Activated CD4-positive, alpha-beta memory T cell treated with anti-CD3 and anti-CD28 coated beads, Interleukin-2, amount 10 ng/mL, durations not matched to agents 7 days and 5 days (primary cell): Measurements from ENCODE around the gene PRPF38B. TPM values are rescaled to one million over a fixed set of nuclear protein-coding genes. Genes with fewer than 3 reads are reported as not detected.

ENCODE experiments used
- CTCF ChIA-PET: fragments of 350-600 bp; sonication (Branson Sonifier 250); formaldehyde crosslinking; loops from one replicate; lab custom pipeline; 2021; ENCODE audit warnings: antibody characterized with exemption, inconsistent platforms; lab: Charles Lee
- POLR2A ChIA-PET: fragments of 350-600 bp; sonication (Branson Sonifier 250); formaldehyde crosslinking; loops from one replicate; lab custom pipeline; 2021; ENCODE audit warnings: antibody characterized with exemption; lab: Charles Lee
- DNase-seq: peaks from one replicate; pipeline ENCODE4 v3.0.0-alpha.2; 2020
- H3K27ac Mint-ChIP-seq: one replicate; pipeline ENCODE4 v1.8.0; 2021; ENCODE audit warnings: mild to moderate bottlenecking, mixed read lengths
- H3K27me3 Mint-ChIP-seq: one replicate; pipeline ENCODE4 v1.8.0; 2021; ENCODE audit warnings: mixed read lengths
- H3K36me3 Mint-ChIP-seq: one replicate; pipeline ENCODE4 v1.8.0; 2021; ENCODE audit warnings: low read depth, mixed read lengths
- H3K4me1 Mint-ChIP-seq: one replicate; pipeline ENCODE4 v1.8.0; 2021; ENCODE audit warnings: mixed read lengths
- H3K4me3 Mint-ChIP-seq: one replicate; pipeline ENCODE4 v1.8.0; 2021; ENCODE audit warnings: mild to moderate bottlenecking, mixed read lengths
- H3K9me3 Mint-ChIP-seq: one replicate; pipeline ENCODE4 v1.8.0; 2021; ENCODE audit warnings: mixed read lengths
- total RNA-seq, 2 experiments: library from RNA; stranded (reverse); gene quantifications; one replicate each; pipeline ENCODE4 v1.2.3, GENCODE V29; 2021

Gene PRPF38B
- total RNA-seq, 2 experiments from 2014 or later = 68.5 to 70.5 TPM

- ChIA-PET CTCF (interaction anchor here (5.2 kb wide), 1 partner anchor 13 kb away, joined by 38 read pairs; the partner anchor contains the start of gene PRPF38B), POLR2A (interaction anchor here (5.6 to 9.9 kb wide), 2 partner anchors 14 to 60 kb away, joined by 35 to 146 read pairs; partner anchors contain the start of gene PRPF38B)
- Mint-ChIP-seq H3K27ac (no peak overlapping the region), H3K4me1 (peaks cover 52% of the 10 kb centered on the region), H3K27me3 (no peaks in the 10 kb centered on the region), H3K9me3 (no peaks in the 10 kb centered on the region), H3K36me3 (peaks cover 10% of the 10 kb centered on the region), H3K4me3 (no peak overlapping the region)
- DNase-seq = no peak
Measured at GRCh38 chr1:108706643-108707042, 14.5 kb downstream of the PRPF38B start.

- POLR2A ChIA-PET = interaction anchor here (1.0 to 9.9 kb wide), 4 partner anchors 8 to 65 kb away, joined by 4 to 146 read pairs (median 4); partner anchors contain the start of genes HENMT1 and PRPF38B
- Mint-ChIP-seq H3K4me1 (peaks cover 33% of the 10 kb centered on the region), H3K27ac (no peak overlapping the region), H3K36me3 (no peaks in the 10 kb centered on the region), H3K27me3 (no peaks in the 10 kb centered on the region), H3K4me3 (no peak overlapping the region), H3K9me3 (no peaks in the 10 kb centered on the region)
- CTCF ChIA-PET = interaction anchor here (0.5 to 2.1 kb wide), 7 partner anchors 12 to 149 kb away, joined by 3 to 18 read pairs (median 5); partner anchors contain the start of genes EEIG2 and PRPF38B
- peak; percentile 70 for DNase-seq
Measured at GRCh38 chr1:108708691-108709660, 16.9 kb downstream of the PRPF38B start.

DNA sequence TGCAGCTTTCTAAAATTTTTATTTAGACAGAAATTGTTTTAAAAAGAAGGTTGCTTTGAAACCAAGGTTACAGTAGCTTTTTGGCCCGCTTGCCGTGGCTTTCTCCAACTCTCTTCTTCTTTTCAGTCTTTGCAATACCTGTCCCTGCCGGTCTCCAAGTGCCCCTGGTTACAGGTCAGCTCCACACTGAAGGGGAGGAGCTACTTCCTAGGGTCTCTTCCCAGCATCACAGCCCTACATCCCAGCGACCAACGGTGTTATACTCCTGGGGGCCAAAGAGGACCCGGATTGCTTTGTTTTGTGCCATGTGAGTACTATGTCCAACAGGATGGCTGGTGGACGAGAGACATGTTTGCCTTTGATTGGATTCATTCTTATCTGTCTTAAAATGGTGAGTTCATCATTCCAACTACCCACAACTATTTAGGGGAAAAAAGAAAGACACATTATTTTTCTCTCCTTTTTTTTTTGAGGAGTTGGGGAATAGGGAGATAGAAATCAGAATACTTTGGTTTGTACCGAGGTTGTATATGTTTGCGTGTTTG lies 20.6 kb downstream of the PRPF38B start, which contains the start of gene FNDC7:
Gene FNDC7, plus strand, starts transcription at position 303 of the 545 bp plus-strand sequence. Its CDS starts 26 bp downstream, at position 329.
- DNase-seq = no peak
- Mint-ChIP-seq H3K36me3 (no peaks in the 10 kb centered on the region), H3K4me1 (peaks cover 14% of the 10 kb centered on the region), H3K9me3 (no peaks in the 10 kb centered on the region), H3K27me3 (peaks cover 6% of the 10 kb centered on the region), H3K27ac (no peak within 1 kb of the TSS), H3K4me3 (no peak within 1 kb of the TSS)
- POLR2A ChIA-PET = interaction anchor here (1.6 kb wide), 1 partner anchor 20 kb away, joined by 5 read pairs; the partner anchor contains the start of gene PRPF38B
- CTCF ChIA-PET = no interaction called here

DNA sequence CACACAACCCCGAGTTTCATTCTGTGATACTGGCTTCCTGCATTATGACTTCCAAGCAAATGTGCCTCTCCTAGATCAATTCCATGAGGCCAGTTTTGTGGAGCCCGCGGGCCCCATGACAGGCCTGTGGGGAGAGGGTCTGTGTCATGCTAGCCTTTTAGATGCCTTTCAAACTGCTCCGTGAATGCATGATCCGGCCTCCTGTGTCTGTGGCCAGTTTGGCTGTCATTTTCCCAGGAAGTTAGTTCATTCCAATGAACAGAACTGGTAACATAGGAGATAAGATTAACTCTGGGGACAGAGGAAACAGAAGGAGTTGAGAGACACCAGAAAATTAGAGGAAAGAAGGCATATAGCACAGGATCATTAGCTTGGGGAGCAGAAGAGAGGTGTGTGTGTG lies 23.8 kb downstream of the PRPF38B start:
- no peak overlapping the region for H3K4me3 Mint-ChIP-seq
- no peaks in the 10 kb centered on the region for H3K4me1 Mint-ChIP-seq
- H3K27ac Mint-ChIP-seq = no peak overlapping the region
- no peaks in the 10 kb centered on the region for H3K9me3 Mint-ChIP-seq
- no peak for DNase-seq
- H3K27me3 Mint-ChIP-seq = peaks cover 6% of the 10 kb centered on the region
- ChIA-PET POLR2A (interaction anchor here (1.6 kb wide), 1 partner anchor 15 kb away, joined by 4 read pairs; no protein-coding TSS in a partner anchor), CTCF (no interaction called here)
- H3K36me3 Mint-ChIP-seq = no peaks in the 10 kb centered on the region

DNA sequence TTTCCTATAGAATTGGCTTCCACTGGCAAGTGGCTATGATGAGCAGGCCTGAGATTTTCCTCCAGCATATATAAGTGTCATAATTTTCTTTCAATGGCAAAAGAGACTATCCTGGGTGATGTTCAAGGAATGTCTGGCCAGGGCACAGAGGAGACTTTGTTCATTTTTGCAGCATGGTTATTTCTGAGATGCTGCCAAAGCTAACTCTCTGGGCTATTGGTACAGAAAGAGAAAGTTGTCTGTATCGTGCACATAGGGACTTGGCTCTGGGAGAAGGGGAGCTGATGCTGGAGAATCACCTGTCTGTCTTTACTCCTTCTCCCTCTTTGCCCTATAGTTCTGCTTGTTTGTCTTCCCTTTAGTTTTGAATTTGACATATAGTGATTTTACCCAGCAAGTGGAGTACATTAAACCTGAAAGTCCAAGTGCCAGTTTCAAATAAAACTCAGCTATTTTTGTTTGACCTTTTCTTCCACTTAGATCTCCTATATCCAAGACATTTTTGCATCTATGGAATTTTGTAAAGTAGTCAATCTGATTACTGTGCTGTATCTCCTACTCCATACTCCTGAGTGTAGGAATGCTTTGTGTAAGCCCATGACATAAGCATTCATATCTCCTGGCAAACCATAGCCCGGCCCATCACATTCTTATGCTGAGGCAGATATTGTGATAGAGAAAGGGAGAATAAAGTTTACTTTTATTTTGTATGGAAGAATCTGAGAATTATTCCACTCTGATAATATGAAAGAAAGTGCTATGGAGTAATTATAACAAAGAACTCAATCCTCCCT lies 24.5 kb downstream of the PRPF38B start:
- H3K4me3 Mint-ChIP-seq = no peak overlapping the region
- CTCF ChIA-PET = interaction anchor here (0.6 kb wide), 1 partner anchor 56 kb away, joined by 3 read pairs; the partner anchor contains the start of gene HENMT1
- POLR2A ChIA-PET = interaction anchor here (0.7 to 1.6 kb wide), 2 partner anchors 8 to 15 kb away, joined by 4 read pairs; no protein-coding TSS in a partner anchor
- H3K4me1 Mint-ChIP-seq = no peaks in the 10 kb centered on the region
- peaks cover 6% of the 10 kb centered on the region for H3K27me3 Mint-ChIP-seq
- no peak overlapping the region for H3K27ac Mint-ChIP-seq
- no peaks in the 10 kb centered on the region for H3K9me3 Mint-ChIP-seq
- no peak for DNase-seq
- no peaks in the 10 kb centered on the region for H3K36me3 Mint-ChIP-seq

GRCh38 chr1:108717774-108718316 lies 25.7 kb downstream of the PRPF38B start:
- POLR2A ChIA-PET = interaction anchor here (0.7 kb wide), 1 partner anchor 9 kb away, joined by 4 read pairs; no protein-coding TSS in a partner anchor
- H3K4me3 Mint-ChIP-seq = no peak overlapping the region

DNA sequence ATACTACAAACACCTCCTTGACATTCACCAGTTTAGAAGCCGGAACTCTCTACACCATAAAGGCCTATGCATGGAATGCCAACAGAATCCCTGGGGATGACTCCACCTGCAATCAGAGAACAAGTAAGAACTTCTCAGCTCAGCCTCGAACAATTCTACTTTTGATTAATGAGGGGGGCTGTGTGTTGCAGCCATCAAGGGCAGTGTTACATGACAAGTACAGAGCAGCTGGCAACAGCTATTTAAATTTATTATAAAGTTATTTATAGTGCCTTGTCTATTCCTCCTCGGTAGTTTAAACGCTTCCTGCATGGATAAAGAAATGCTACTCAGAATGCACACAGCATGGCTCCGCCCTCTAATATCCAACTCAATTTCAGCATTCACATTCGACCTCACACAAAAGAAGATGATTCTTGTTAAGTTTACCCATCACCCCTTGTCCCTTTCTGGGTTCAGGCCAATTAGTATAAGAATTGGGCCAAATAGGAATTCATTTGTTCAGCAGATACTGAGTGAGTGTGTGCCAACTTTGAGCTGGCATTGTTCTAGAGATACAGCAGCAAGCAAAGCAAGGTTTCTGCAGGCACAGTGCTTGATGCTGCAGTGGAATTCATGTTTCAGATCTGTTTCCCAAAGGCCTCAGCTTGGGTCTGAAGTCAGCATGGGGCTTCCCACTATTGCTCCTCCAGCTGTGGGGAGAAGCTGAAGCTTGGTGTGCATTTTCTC lies 27.0 kb downstream of the PRPF38B start:
- Mint-ChIP-seq H3K9me3 (no peaks in the 10 kb centered on the region), H3K36me3 (no peaks in the 10 kb centered on the region), H3K27ac (no peak overlapping the region), H3K4me1 (peaks cover 2% of the 10 kb centered on the region), H3K27me3 (peaks cover 6% of the 10 kb centered on the region), H3K4me3 (no peak overlapping the region)
- DNase-seq = no peak
- POLR2A ChIA-PET = no interaction called here
- CTCF ChIA-PET = interaction anchor here (1.0 kb wide), 1 partner anchor 10 kb away, joined by 3 read pairs; no protein-coding TSS in a partner anchor

More at GRCh38 chr1:108717774-108718316, 25.7 kb downstream of the PRPF38B start:
- H3K27me3 Mint-ChIP-seq = peaks cover 6% of the 10 kb centered on the region
- no peak overlapping the region for H3K27ac Mint-ChIP-seq
- DNase-seq = no peak
- H3K36me3 Mint-ChIP-seq = no peaks in the 10 kb centered on the region
- CTCF ChIA-PET = no interaction called here
- peaks cover 2% of the 10 kb centered on the region for H3K4me1 Mint-ChIP-seq
- H3K9me3 Mint-ChIP-seq = no peaks in the 10 kb centered on the region

DNA sequence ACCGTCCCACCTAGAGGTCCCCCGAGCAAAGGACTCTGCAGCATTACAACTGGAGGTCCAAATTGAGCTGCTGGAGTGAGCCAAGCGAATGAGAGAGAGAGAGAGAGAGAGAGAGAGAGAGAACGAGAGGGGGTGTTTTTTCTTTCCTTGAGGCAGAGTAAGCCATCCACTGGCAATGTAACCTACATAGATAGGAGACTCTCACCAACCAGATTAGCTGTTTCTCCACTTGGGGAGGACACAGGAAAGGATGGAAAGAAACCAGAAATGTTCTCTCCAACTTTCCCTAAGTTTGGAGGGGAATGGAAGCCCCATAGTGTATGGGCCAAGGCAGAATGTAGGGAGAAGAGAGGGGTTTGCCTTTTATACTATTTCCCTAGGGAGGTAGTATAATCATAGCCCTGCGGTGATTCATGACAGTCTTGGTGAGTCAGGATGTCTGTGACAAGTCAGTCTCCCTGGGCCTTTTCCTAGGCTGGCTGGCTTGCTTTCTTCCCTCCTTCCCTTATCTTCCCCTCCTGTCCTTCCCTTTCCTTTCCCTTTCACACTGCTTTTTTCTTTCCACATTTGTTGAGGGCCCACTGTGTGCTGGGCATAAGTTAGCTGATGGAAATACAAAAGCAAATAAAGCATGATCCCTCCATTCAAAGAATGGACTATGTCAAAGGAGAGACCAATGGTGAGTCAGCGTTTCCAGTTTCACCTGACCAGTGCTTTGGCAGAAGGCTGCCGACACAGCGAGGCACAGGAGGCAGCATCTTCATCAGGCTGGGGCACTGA lies 27.7 kb downstream of the PRPF38B start:
- no peak for DNase-seq
- Mint-ChIP-seq H3K4me1 (peaks cover 2% of the 10 kb centered on the region), H3K9me3 (no peaks in the 10 kb centered on the region), H3K36me3 (no peaks in the 10 kb centered on the region), H3K27me3 (peaks cover 6% of the 10 kb centered on the region), H3K27ac (no peak overlapping the region), H3K4me3 (no peak overlapping the region)
- ChIA-PET POLR2A (no interaction called here), CTCF (interaction anchor here (0.9 kb wide), 1 partner anchor 10 kb away, joined by 3 read pairs; no protein-coding TSS in a partner anchor)

DNA sequence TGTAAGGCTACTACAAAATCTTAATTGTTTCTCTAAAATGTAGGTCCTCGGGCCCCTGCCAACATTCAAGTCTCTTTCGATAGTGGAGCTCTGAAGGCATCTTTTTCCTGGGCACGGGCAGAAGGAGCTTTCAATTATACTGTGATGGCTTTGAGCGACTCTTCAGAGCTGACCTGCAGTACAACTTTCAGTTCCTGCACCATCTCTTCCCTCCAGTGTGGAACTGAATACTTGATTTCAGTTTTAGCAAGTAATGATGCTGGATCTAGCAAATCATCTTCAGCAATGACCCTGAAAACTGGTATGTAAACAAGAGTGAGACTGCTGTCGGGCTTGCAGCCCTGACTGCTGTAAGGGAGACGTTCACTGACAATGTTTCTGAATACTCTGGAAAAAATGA lies 30.2 kb downstream of the PRPF38B start:
- Mint-ChIP-seq H3K27me3 (peaks cover 4% of the 10 kb centered on the region), H3K4me3 (no peak overlapping the region), H3K27ac (no peak overlapping the region), H3K36me3 (no peaks in the 10 kb centered on the region), H3K9me3 (no peaks in the 10 kb centered on the region), H3K4me1 (peaks cover 2% of the 10 kb centered on the region)
- ChIA-PET CTCF (no interaction called here), POLR2A (interaction anchor here (2.2 kb wide), 1 partner anchor 30 kb away, joined by 7 read pairs; the partner anchor contains the start of gene PRPF38B)
- no peak for DNase-seq

- no peak for DNase-seq
- Mint-ChIP-seq H3K4me1 (peaks cover 2% of the 10 kb centered on the region), H3K36me3 (no peaks in the 10 kb centered on the region), H3K9me3 (no peaks in the 10 kb centered on the region), H3K27me3 (peaks cover 8% of the 10 kb centered on the region), H3K4me3 (no peak overlapping the region), H3K27ac (no peak overlapping the region)
- POLR2A ChIA-PET = no interaction called here
- CTCF ChIA-PET = no interaction called here
Measured at GRCh38 chr1:108725906-108726305, 33.8 kb downstream of the PRPF38B start.
